HepG2 (cell line): ENCODE data around the gene AGK.
"Not testable (repeated sequence)": the region's sequence is repeated elsewhere in the genome, so short reads cannot be mapped to it uniquely, and the experiment has no call there.

Experiments
- ATF1 ChIP-seq: IDR thresholded peaks from 2 replicates; pipeline ENCODE4 v1.6.1; 2016; ENCODE audit warnings: mild to moderate bottlenecking, control low read depth
- ETV5 ChIP-seq: IDR thresholded peaks from 2 replicates; pipeline ENCODE4 v1.6.1; 2018; ENCODE audit warnings: missing biosample characterization, missing genetic modification reagents, inconsistent platforms, borderline replicate concordance
- RBAK ChIP-seq: sonication (generic); formaldehyde crosslinking; IDR thresholded peaks from 2 replicates; pipeline ENCODE4 v1.5.1; 2020; ENCODE audit warnings: mild to moderate bottlenecking, missing genetic modification reagents
- RFXAP ChIP-seq: sonication (generic); formaldehyde crosslinking; IDR thresholded peaks from 2 replicates; pipeline ENCODE4 v1.4.0; 2020; ENCODE audit warnings: missing genetic modification reagents, borderline replicate concordance
- SNRNP70 ChIP-seq: fragments of 200-400 bp; formaldehyde crosslinking; IDR thresholded peaks from 2 replicates; pipeline ENCODE4 v1.6.1; 2017; ENCODE audit warnings: mild to moderate bottlenecking, low read depth, low read length, moderate library complexity
- USF2 ChIP-seq, 2 experiments: sonication (generic) in 1 of 2; formaldehyde crosslinking in 1 of 2; IDR thresholded peaks; 2 replicates each; pipeline versions ENCODE4 v1.5.1 to v1.6.1; 2011 to 2020; ENCODE audit warnings: borderline replicate concordance in 1 of 2, low read depth in 1 of 2, low read length in 1 of 2, mild to moderate bottlenecking in 1 of 2, missing genetic modification reagents in 1 of 2, moderate library complexity in 1 of 2
- ZNF138 ChIP-seq: sonication (generic); formaldehyde crosslinking; IDR thresholded peaks from 2 replicates; pipeline ENCODE4 v1.5.0; 2020; ENCODE audit warnings: mild to moderate bottlenecking, low read depth, missing genetic modification reagents

GRCh38 chr7:141689072-141689825, 138.0 kb downstream of the AGK start:
- TF ChIP-seq ATF1 (CRISPR knock-in tag); USF2 (IDR thresholded peaks at IDR 0.05; ENCODE audit: low read depth, low read length); USF2 (CRISPR knock-in tag; IDR thresholded peaks at IDR 0.05; ENCODE audit: borderline replicate concordance); ETV5 (CRISPR knock-in tag); RFXAP; RBAK; ZNF138 (CRISPR knock-in tag); SNRNP70: not testable (repeated sequence)
